Activated T-helper 1 cell treated with Interleukin-2 at 50 U/mL for 16 hours (primary cell): Measurements from ENCODE around the gene HEPH.
"Not testable (repeated sequence)": the region's sequence is repeated elsewhere in the genome, so short reads cannot be mapped to it uniquely, and the experiment has no call there.

ENCODE experiments used
- DNase-seq: peaks from one replicate; pipeline ENCODE4 v3.0.0-alpha.2; 2020; ENCODE audit warnings: low read depth

Gene HEPH

GRCh38 chrX:66163849-66164411, at the start of gene HEPH:
HEPH (plus strand) TSS chrX:66164247; CDS start chrX:66170571, 6,324 bp downstream.
- DNase-seq = no peak

GRCh38 chrX:66118722-66119121, 45.3 kb upstream of the HEPH start:
- not testable (repeated sequence) for DNase-seq

- not testable (repeated sequence) for DNase-seq
These were observed 42.7 kb upstream of the HEPH start for GRCh38 chrX:66121354-66121753.

GRCh38 chrX:66126662-66127061, 37.4 kb upstream of the HEPH start:
- DNase-seq = no peak

- no peak for DNase-seq
These were observed 33.6 kb upstream of the HEPH start for GRCh38 chrX:66130469-66130868.

GRCh38 chrX:66135284-66135683, 28.8 kb upstream of the HEPH start:
- not testable (repeated sequence) for DNase-seq

GRCh38 chrX:66142351-66142750, 21.7 kb upstream of the HEPH start:
- DNase-seq = no peak

GRCh38 chrX:66144258-66144657, 19.8 kb upstream of the HEPH start:
- DNase-seq = no peak

- DNase-seq = no peak
These were observed 14.5 kb upstream of the HEPH start for GRCh38 chrX:66149519-66149918.

GRCh38 chrX:66150163-66150562, 13.9 kb upstream of the HEPH start:
- no peak for DNase-seq

- no peak for DNase-seq
These were observed 1.7 kb upstream of the HEPH start for GRCh38 chrX:66162331-66162822.

- no peak for DNase-seq
These were observed 600 bp upstream of the HEPH start for GRCh38 chrX:66163447-66163846.

GRCh38 chrX:66164470-66164869, 423 bp downstream of the HEPH start:
- DNase-seq = no peak

- DNase-seq = no peak
These were observed 884 bp downstream of the HEPH start for GRCh38 chrX:66164931-66165330.

- no peak for DNase-seq
These were observed 2.6 kb downstream of the HEPH start for GRCh38 chrX:66166671-66167070.

GRCh38 chrX:66167431-66167830, 3.4 kb downstream of the HEPH start:
- DNase-seq = no peak

GRCh38 chrX:66176134-66176533, 12.1 kb downstream of the HEPH start:
- no peak for DNase-seq

GRCh38 chrX:66191563-66191962, 27.5 kb downstream of the HEPH start:
- DNase-seq = no peak

GRCh38 chrX:66193821-66194220, 29.8 kb downstream of the HEPH start:
- DNase-seq = no peak

- DNase-seq = no peak
These were observed 36.1 kb downstream of the HEPH start for GRCh38 chrX:66200050-66200664.

- DNase-seq = no peak
These were observed 37.1 kb downstream of the HEPH start for GRCh38 chrX:66200855-66201795.

GRCh38 chrX:66203114-66203513, 39.1 kb downstream of the HEPH start:
- DNase-seq = no peak

- DNase-seq = no peak
These were observed 57.8 kb downstream of the HEPH start for GRCh38 chrX:66221856-66222255.
